HepG2 (cell line): ENCODE data around the gene CCL24. TPM values are rescaled to one million over a fixed set of nuclear protein-coding genes. Genes with fewer than 3 reads are reported as not detected.

Source experiments
- ATAC-seq: fragments of 200-7000 bp; cut with Tn5 transposase; 3 replicates; pipeline ENCODE4 v1.9.1; 2020; ENCODE audit warnings: mild to moderate bottlenecking, moderate library complexity
- BruUV-seq: library from RNA; stranded (reverse); fragments of 400-500 nt; replicated peaks from 2 replicates; lab custom pipeline; 2021; lab: Mats Ljungman, UMichigan
- CTCF ChIA-PET: fragments of 300-600 bp; formaldehyde crosslinking; extraction: SDS; loops from one replicate; lab custom pipeline; 2021; ENCODE audit warnings: low total read pairs, inconsistent platforms, low intra/inter-chr PET ratio; lab: Yijun Ruan, JAX
- POLR2A ChIA-PET: fragments of 350-600 bp; sonication (Branson Sonifier 250); formaldehyde crosslinking; loops from one replicate; lab custom pipeline; 2020; ENCODE audit warnings: antibody characterized with exemption, inconsistent platforms; lab: Yijun Ruan, JAX
- DNase-seq: peaks from one replicate; pipeline ENCODE4 v3.0.0-alpha.2; 2015; ENCODE audit warnings: low spot score
- FAIRE-seq: peaks from 3 replicates; lab custom pipeline; 2011; peaks lifted over from hg19 to GRCh38; lab: Jason Lieb, UNC
- H2AFZ ChIP-seq: one replicate; pipeline ENCODE4 v1.6.1; 2011; ENCODE audit warnings: low read length, inconsistent platforms
- H3K27ac ChIP-seq: fragments of 300-600 bp; 3 replicates; pipeline ENCODE4 v1.8.0; 2011; ENCODE audit warnings: mixed run types, mild to moderate bottlenecking, mixed read lengths, low read length, inconsistent platforms; ENCODE audit not compliant: insufficient read depth; ENCODE audit errors: extremely low read length
- H3K27me3 ChIP-seq, 2 experiments: fragments of 200-600 bp in 1 of 2; 2 replicates in 1 of 2; 3 replicates in 1 of 2; pipeline versions ENCODE4 v1.6.0 to v1.8.0; 2011; ENCODE audit warnings: low read length in 2 of 2, mild to moderate bottlenecking in 2 of 2, moderate library complexity in 2 of 2, inconsistent platforms in 1 of 2; ENCODE audit not compliant: insufficient read depth in 2 of 2, control insufficient read depth in 1 of 2
- H3K36me3 ChIP-seq, 2 experiments: fragments of 200-600 bp in 1 of 2; replicated peaks in 1 of 2; 2 replicates in 1 of 2; 3 replicates in 1 of 2; pipeline versions ENCODE4 v1.5.1 to v1.8.0; 2011; ENCODE audit warnings: low read length in 2 of 2, inconsistent platforms in 1 of 2; ENCODE audit not compliant: insufficient read depth in 2 of 2, control insufficient read depth in 1 of 2
- H3K4me1 ChIP-seq: 2 replicates; pipeline ENCODE4 v1.5.1; 2012; ENCODE audit warnings: low read length, inconsistent platforms; ENCODE audit not compliant: insufficient read depth
- H3K4me2 ChIP-seq: 2 replicates; pipeline ENCODE4 v1.6.0; 2011; ENCODE audit warnings: low read depth, low read length, inconsistent platforms
- H3K4me3 ChIP-seq, 3 experiments: fragments of 200-600 bp in 1 of 3; sonication (generic), shearing (Covaris generic) in 1 of 3; replicated peaks in 1 of 3; 2 replicates each; pipeline ENCODE4 v1.5.1; 2011 to 2016; ENCODE audit warnings: low read length in 3 of 3, inconsistent platforms in 2 of 3, low read depth in 2 of 3, mild to moderate bottlenecking in 2 of 3, control low read depth in 1 of 3, mixed read lengths in 1 of 3; ENCODE audit not compliant: insufficient read depth in 1 of 3
- H3K79me2 ChIP-seq: one replicate; pipeline ENCODE4 v1.6.1; 2011; ENCODE audit warnings: low read length, inconsistent platforms; ENCODE audit not compliant: insufficient read depth
- H3K9ac ChIP-seq: 2 replicates; pipeline ENCODE4 v1.6.0; 2011; ENCODE audit warnings: mild to moderate bottlenecking, low read depth, low read length, inconsistent platforms; ENCODE audit not compliant: insufficient read depth
- H3K9me3 ChIP-seq: 2 replicates; pipeline ENCODE4 v1.5.1; 2012; ENCODE audit warnings: mild to moderate bottlenecking, low read length
- H4K20me1 ChIP-seq: 2 replicates; pipeline ENCODE4 v1.6.0; 2011; ENCODE audit warnings: inconsistent platforms, mild to moderate bottlenecking, low read length, moderate library complexity; ENCODE audit not compliant: insufficient read depth
- ARID5B ChIP-seq: IDR thresholded peaks from 2 replicates; pipeline ENCODE4 v1.4.0; 2020; ENCODE audit warnings: mild to moderate bottlenecking, missing genetic modification reagents
- ARNTL ChIP-seq: sonication (generic); formaldehyde crosslinking; IDR thresholded peaks from 2 replicates; pipeline ENCODE4 v1.4.0; 2020; ENCODE audit warnings: mild to moderate bottlenecking, missing genetic modification reagents
- BHLHE40 ChIP-seq: IDR thresholded peaks from 2 replicates; pipeline ENCODE4 v1.6.1; 2011; ENCODE audit warnings: low read length, improper control_type of control experiment
- CAMTA2 ChIP-seq: sonication (generic); formaldehyde crosslinking; IDR thresholded peaks from 2 replicates; pipeline ENCODE4 v1.4.0; 2020; ENCODE audit warnings: mild to moderate bottlenecking, missing genetic modification reagents, borderline replicate concordance
- ETV5 ChIP-seq: IDR thresholded peaks from 2 replicates; pipeline ENCODE4 v1.6.1; 2018; ENCODE audit warnings: missing biosample characterization, missing genetic modification reagents, inconsistent platforms, borderline replicate concordance
- GATA4 ChIP-seq: sonication (generic); IDR thresholded peaks from 2 replicates; pipeline ENCODE4 v1.6.1; 2016; ENCODE audit warnings: antibody characterized with exemption, low read depth, borderline replicate concordance
- HNF4A ChIP-seq: sonication (generic); formaldehyde crosslinking; IDR thresholded peaks from 2 replicates; pipeline ENCODE4 v1.4.0; 2020; ENCODE audit warnings: missing genetic modification reagents
- IKZF1 ChIP-seq: fragments of 450-650 bp; IDR thresholded peaks from 2 replicates; pipeline ENCODE4 v1.7.1; 2016
- IKZF4 ChIP-seq: sonication (generic); formaldehyde crosslinking; IDR thresholded peaks from 2 replicates; pipeline ENCODE4 v1.5.1; 2020; ENCODE audit warnings: borderline replicate concordance, mild to moderate bottlenecking, low read depth, missing genetic modification reagents; ENCODE audit errors: not compliant biosample characterization
- KDM4B ChIP-seq: sonication (generic); formaldehyde crosslinking; IDR thresholded peaks from 2 replicates; pipeline ENCODE4 v1.4.0; 2020; ENCODE audit warnings: missing genetic modification reagents
- NCOA1 ChIP-seq: sonication (generic); formaldehyde crosslinking; IDR thresholded peaks from 2 replicates; pipeline ENCODE4 v1.9.0; 2021; ENCODE audit warnings: missing genetic modification reagents
- PAX8 ChIP-seq: sonication (generic); formaldehyde crosslinking; IDR thresholded peaks from 2 replicates; pipeline ENCODE4 v1.8.0; 2022; ENCODE audit warnings: mild to moderate bottlenecking, missing genetic modification reagents, borderline replicate concordance
- PTBP1 ChIP-seq: fragments of 200-400 bp; formaldehyde crosslinking; IDR thresholded peaks from 2 replicates; pipeline ENCODE4 v1.6.1; 2018; ENCODE audit warnings: low read length, low read depth; ENCODE audit not compliant: poor library complexity, severe bottlenecking
- SALL1 ChIP-seq: sonication (generic); formaldehyde crosslinking; IDR thresholded peaks from 2 replicates; pipeline ENCODE4 v1.8.0; 2022; ENCODE audit warnings: mild to moderate bottlenecking, missing genetic modification reagents
- THAP8 ChIP-seq: sonication (generic); formaldehyde crosslinking; IDR thresholded peaks from 2 replicates; pipeline ENCODE4 v1.5.1; 2020; ENCODE audit warnings: missing genetic modification reagents, mild to moderate bottlenecking, borderline replicate concordance
- ZBTB42 ChIP-seq: sonication (generic); formaldehyde crosslinking; IDR thresholded peaks from 2 replicates; pipeline ENCODE4 v1.5.0; 2020; ENCODE audit warnings: mild to moderate bottlenecking, missing genetic modification reagents
- ZNF143 ChIP-seq: sonication (generic); formaldehyde crosslinking; IDR thresholded peaks from 2 replicates; pipeline ENCODE4 v1.4.0; 2020; ENCODE audit warnings: missing genetic modification reagents
- ZNF17 ChIP-seq: sonication (generic); formaldehyde crosslinking; IDR thresholded peaks from 2 replicates; pipeline ENCODE4 v1.5.0; 2020; ENCODE audit warnings: mild to moderate bottlenecking, missing genetic modification reagents
- ZNF230 ChIP-seq: sonication (generic); formaldehyde crosslinking; IDR thresholded peaks from 2 replicates; pipeline ENCODE4 v1.4.0; 2020; ENCODE audit warnings: mild to moderate bottlenecking, missing genetic modification reagents
- ZNF274 ChIP-seq: sonication (generic); formaldehyde crosslinking; IDR thresholded peaks from 2 replicates; pipeline ENCODE4 v1.5.1; 2020; ENCODE audit warnings: mild to moderate bottlenecking, missing genetic modification reagents
- ZNF564 ChIP-seq: sonication (generic); formaldehyde crosslinking; IDR thresholded peaks from 2 replicates; pipeline ENCODE4 v1.8.1; 2023; ENCODE audit warnings: mild to moderate bottlenecking, missing genetic modification reagents
- ZNF776 ChIP-seq: sonication (generic); formaldehyde crosslinking; IDR thresholded peaks from 2 replicates; pipeline ENCODE4 v1.4.0; 2020; ENCODE audit warnings: mild to moderate bottlenecking, missing genetic modification reagents
- ZSCAN20 ChIP-seq: sonication (generic); formaldehyde crosslinking; IDR thresholded peaks from 2 replicates; pipeline ENCODE4 v1.4.0; 2020; ENCODE audit warnings: missing genetic modification reagents, mild to moderate bottlenecking, borderline replicate concordance
- ZSCAN9 ChIP-seq: IDR thresholded peaks from 2 replicates; pipeline ENCODE4 v1.6.1; 2016; ENCODE audit warnings: borderline replicate concordance
- WGBS: methylation state at CpG from one replicate; pipeline ENCODE4 v1.1.6; 2017; ENCODE audit warnings: low lambda C conversion rate; 5-methylcytosine and 5-hydroxymethylcytosine counted together
- in situ Hi-C: cut with HindIII; loops from 2 replicates; pipeline ENCODE4 v1.10.0; 2017; ENCODE audit warnings: low pct_unique_long_range_greater_than_20kb; ENCODE audit not compliant: extremely low pct_ligation_motif_present
- intact Hi-C: fragments of 100-400 bp; cut with micrococcal nuclease; formaldehyde crosslinking; loops from one replicate; pipeline ENCODE4 v1.10.0; 2022; ENCODE audit not compliant: unreplicated experiment
- polyA plus RNA-seq, 8 experiments: library from polyadenylated mRNA; depleted of rRNA in 3 of 8; stranded (reverse) in 7 of 8; unstranded in 1 of 8; fragments of >200 nt; fragmentation: Illumina TruSeq in 4 of 8; extraction: Trizol in 4 of 8; gene quantifications; 2 replicates each; pipeline versions ENCODE4 v1.2.1 to v1.2.3, GENCODE V29; 2011 to 2016; ENCODE audit warnings: low read depth in 4 of 8, missing spikeins in 1 of 8, mixed read lengths in 1 of 8; ENCODE audit not compliant: insufficient read depth in 1 of 8
- total RNA-seq, 5 experiments: library from RNA; depleted of rRNA; stranded (reverse); fragments of >200 nt; fragmentation: Illumina TruSeq; extraction: Trizol; gene quantifications; 2 replicates each; pipeline ENCODE4 v1.2.3, GENCODE V29; 2016; ENCODE audit warnings: low read depth in 1 of 5

CCL24 gene
- total and polyA plus RNA-seq, 2 of the 13 experiments (the other 11 are each of a cell fraction or from before 2014, with no cell fraction given), result not detected

- TF ChIP-seq IKZF4 (CRISPR knock-in tag) (no peak), ZSCAN9 (CRISPR knock-in tag) (no peak), ZNF17 (no peak), ZNF143 (CRISPR knock-in tag) (no peak), KDM4B (CRISPR knock-in tag) (no peak)
Observed at GRCh38 chr7:75818472-75818871, 4.9 kb upstream of the CCL24 start (continued).

- peaks cover under 1 to 12% of the 10 kb centered on the region in 2 experiments; a peak in 3 of 5 replicates for H3K27me3 ChIP-seq
- ChIA-PET CTCF (no interaction called here), POLR2A (no interaction called here)
- H2AFZ ChIP-seq, result no peak overlapping the region
- no peaks in the 10 kb centered on the region for H4K20me1 ChIP-seq
- no peaks in the 10 kb centered on the region for H3K36me3 ChIP-seq
- in situ Hi-C loops, result no loop called here
- WGBS, result 35% methylated on average over 6 of the region's 6 CpGs
- H3K4me3 ChIP-seq, result no peak overlapping the region
- BruUV-seq, result no TSS peak
- no peak for DNase-seq
- no peak for ATAC-seq
- no peak overlapping the region for H3K4me2 ChIP-seq
- H3K9ac ChIP-seq, result no peak overlapping the region
- no peaks in the 10 kb centered on the region for H3K4me1 ChIP-seq
- intact Hi-C loops, result no loop called here
- H3K27ac ChIP-seq, result no peak overlapping the region
- no peaks in the 10 kb centered on the region for H3K79me2 ChIP-seq
- H3K9me3 ChIP-seq, result no peaks in the 10 kb centered on the region
- FAIRE-seq, result no peak
- TF ChIP-seq THAP8 (no peak), PAX8 (no peak), BHLHE40 (no peak), SALL1 (CRISPR knock-in tag) (no peak), ARID5B (CRISPR knock-in tag) (no peak), GATA4 (no peak), NCOA1 (no peak), ZSCAN20 (no peak), ETV5 (CRISPR knock-in tag) (no peak), CAMTA2 (CRISPR knock-in tag) (no peak), ZNF230 (CRISPR knock-in tag) (no peak), ARNTL (CRISPR knock-in tag) (no peak), IKZF1 (no peak), ZNF776 (CRISPR knock-in tag) (no peak), HNF4A (no peak), ZBTB42 (CRISPR knock-in tag) (no peak), PTBP1 (no peak), ZNF564 (CRISPR knock-in tag) (no peak), ZNF274 (CRISPR knock-in tag) (no peak)
Observed at GRCh38 chr7:75817116-75817515, 3.5 kb upstream of the CCL24 start.
